Tibial artery (tissue), 4 donors: ENCODE results near the gene CDC42EP4.

Source experiments
- DNase-seq, 2 donors: peaks; one replicate each; pipeline ENCODE4 v3.0.0-alpha.2; 2019
- H3K27ac ChIP-seq, 2 donors: fragments of 200-600 bp; sonication (generic) in 1 of 2; 1 replicate in 1 of 2; 2 replicates in 1 of 2; pipeline ENCODE4 v1.5.1; 2018 to 2019; ENCODE audit warnings: mild to moderate bottlenecking in 1 of 2
- H3K27me3 ChIP-seq, 2 donors: fragments of 200-600 bp; sonication (generic) in 1 of 2; one replicate each; pipeline versions ENCODE4 v1.5.1 to v1.6.0; 2016 to 2019
- H3K36me3 ChIP-seq, 3 donors: fragments of 200-600 bp; sonication (generic) in 2 of 3; one replicate each; pipeline ENCODE4 v1.5.1; 2016 to 2019; ENCODE audit warnings: mild to moderate bottlenecking in 2 of 3
- H3K4me1 ChIP-seq, 4 donors: fragments of 200-600 bp; sonication (generic) in 2 of 4; 1 replicate in 3 of 4; 2 replicates in 1 of 4; pipeline ENCODE4 v1.5.1; 2016 to 2019
- H3K4me3 ChIP-seq, 2 donors: fragments of 200-600 bp; sonication (generic) in 1 of 2; 1 replicate in 1 of 2; 2 replicates in 1 of 2; pipeline ENCODE4 v1.5.1; 2018 to 2019; ENCODE audit warnings: mild to moderate bottlenecking in 2 of 2
- H3K9me3 ChIP-seq, 3 donors: fragments of 200-600 bp; sonication (generic) in 1 of 3; one replicate each; pipeline ENCODE4 v1.5.1; 2016 to 2019
- intact Hi-C: fragments of 100-400 bp; cut with DNase I; formaldehyde crosslinking; loops from one replicate; pipeline ENCODE4 v1.15.0; 2023; ENCODE audit warnings: low total_unique reads
- TF ChIP-seq, protein P1 (sequence below), 2 experiments: fragments of 200-600 bp in 1 of 2; fragments of 450-650 bp in 1 of 2; IDR thresholded peaks; one replicate each; pipeline ENCODE4 v1.5.1; 2017 to 2019; ENCODE audit warnings: antibody characterized with exemption in 2 of 2, mild to moderate bottlenecking in 1 of 2, moderate library complexity in 1 of 2

The CDC42EP4 gene

DNA sequence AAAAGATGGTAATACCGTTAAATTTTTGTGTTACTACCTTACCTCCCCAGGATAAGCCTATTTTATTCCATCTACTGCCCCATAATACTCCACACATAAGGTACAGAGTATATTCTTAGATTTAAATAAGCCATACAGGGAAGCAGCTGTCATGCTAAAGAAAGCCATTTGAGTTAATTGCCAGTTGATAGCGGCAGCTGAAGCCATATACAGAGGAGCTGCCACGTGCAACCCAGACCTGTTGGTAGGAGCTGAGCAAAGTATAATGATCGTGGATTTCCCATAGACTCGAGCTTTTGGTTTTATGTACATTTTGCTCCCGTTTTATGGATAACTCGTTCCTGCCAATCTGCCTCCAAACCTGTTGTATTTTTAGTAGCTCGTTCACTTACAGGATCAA, 62.1 kb downstream of the CDC42EP4 start:
- no peaks in the 10 kb centered on the region for H3K27me3 ChIP-seq
- intact Hi-C loops, result no loop called here

GRCh38 chr17:73248532-73248931, 63.3 kb downstream of the CDC42EP4 start:
- no peak overlapping the region for H3K27ac ChIP-seq
- TF ChIP-seq, protein P1, sequence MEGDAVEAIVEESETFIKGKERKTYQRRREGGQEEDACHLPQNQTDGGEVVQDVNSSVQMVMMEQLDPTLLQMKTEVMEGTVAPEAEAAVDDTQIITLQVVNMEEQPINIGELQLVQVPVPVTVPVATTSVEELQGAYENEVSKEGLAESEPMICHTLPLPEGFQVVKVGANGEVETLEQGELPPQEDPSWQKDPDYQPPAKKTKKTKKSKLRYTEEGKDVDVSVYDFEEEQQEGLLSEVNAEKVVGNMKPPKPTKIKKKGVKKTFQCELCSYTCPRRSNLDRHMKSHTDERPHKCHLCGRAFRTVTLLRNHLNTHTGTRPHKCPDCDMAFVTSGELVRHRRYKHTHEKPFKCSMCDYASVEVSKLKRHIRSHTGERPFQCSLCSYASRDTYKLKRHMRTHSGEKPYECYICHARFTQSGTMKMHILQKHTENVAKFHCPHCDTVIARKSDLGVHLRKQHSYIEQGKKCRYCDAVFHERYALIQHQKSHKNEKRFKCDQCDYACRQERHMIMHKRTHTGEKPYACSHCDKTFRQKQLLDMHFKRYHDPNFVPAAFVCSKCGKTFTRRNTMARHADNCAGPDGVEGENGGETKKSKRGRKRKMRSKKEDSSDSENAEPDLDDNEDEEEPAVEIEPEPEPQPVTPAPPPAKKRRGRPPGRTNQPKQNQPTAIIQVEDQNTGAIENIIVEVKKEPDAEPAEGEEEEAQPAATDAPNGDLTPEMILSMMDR (IDR thresholded peaks at IDR 0.05), result no peak
- no peaks in the 10 kb centered on the region for H3K9me3 ChIP-seq
- peaks cover 18 to 42% (median 25%) of the 10 kb centered on the region in 3 donors for H3K36me3 ChIP-seq
- no peak overlapping the region for H3K4me3 ChIP-seq
- no peaks in the 10 kb centered on the region for H3K4me1 ChIP-seq
- no peaks in the 10 kb centered on the region for H3K27me3 ChIP-seq
- DNase-seq, result no peak
- intact Hi-C loops, result no loop called here

More for the DNA sequence above, 62.1 kb downstream of the CDC42EP4 start:
- no peak for DNase-seq
- Histone ChIP-seq H3K4me1 (no peaks in the 10 kb centered on the region), H3K27ac (no peak overlapping the region), H3K9me3 (no peaks in the 10 kb centered on the region), H3K36me3 (peaks cover 12 to 35% (median 17%) of the 10 kb centered on the region in 3 donors), H3K4me3 (no peak overlapping the region)
- TF ChIP-seq, protein P1 (IDR thresholded peaks at IDR 0.05), result no peak

DNA sequence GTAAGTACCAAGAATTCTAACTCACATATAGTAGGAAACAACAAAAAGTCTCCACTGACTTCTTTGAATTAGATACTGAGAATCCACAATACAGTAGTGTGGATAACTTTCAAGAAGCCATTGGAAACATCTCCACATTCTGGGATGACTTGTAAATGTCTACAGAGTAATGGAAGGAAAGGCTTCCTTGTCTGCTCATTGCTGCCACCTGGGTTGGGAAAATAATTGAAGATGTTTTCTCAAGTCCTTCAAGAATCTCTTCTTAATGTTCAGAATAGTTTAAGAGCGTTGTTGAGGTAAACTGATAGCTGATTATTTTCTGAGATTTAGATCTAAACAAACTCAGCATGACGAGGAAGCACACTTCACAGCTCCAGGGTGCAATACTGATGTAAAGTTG, 64.1 kb downstream of the CDC42EP4 start:
- Histone ChIP-seq H3K36me3 (peaks cover 23 to 49% (median 28%) of the 10 kb centered on the region in 3 donors), H3K27ac (no peak overlapping the region), H3K4me3 (no peak overlapping the region), H3K27me3 (no peaks in the 10 kb centered on the region), H3K9me3 (no peaks in the 10 kb centered on the region), H3K4me1 (no peaks in the 10 kb centered on the region)
- intact Hi-C loops, result no loop called here
- TF ChIP-seq, protein P1 (IDR thresholded peaks at IDR 0.05), result no peak
- DNase-seq, result no peak

- no peak overlapping the region for H3K27ac ChIP-seq
- TF ChIP-seq, protein P1 (IDR thresholded peaks at IDR 0.05), result no peak
- intact Hi-C loops, result no loop called here
- peaks cover 15 to 56% (median 41%) of the 10 kb centered on the region in 3 donors for H3K36me3 ChIP-seq
- peaks cover 0 to 20% (median 3%) of the 10 kb centered on the region in 4 donors for H3K4me1 ChIP-seq
- no peak overlapping the region for H3K4me3 ChIP-seq
- H3K27me3 ChIP-seq, result no peaks in the 10 kb centered on the region
- H3K9me3 ChIP-seq, result no peaks in the 10 kb centered on the region
- DNase-seq, result no peak
Measured at GRCh38 chr17:73240561-73240960, 71.2 kb downstream of the CDC42EP4 start.

GRCh38 chr17:73237714-73238113, 74.1 kb downstream of the CDC42EP4 start:
- Histone ChIP-seq H3K4me1 (peaks cover 0 to 33% (median 9%) of the 10 kb centered on the region in 4 donors), H3K27me3 (no peaks in the 10 kb centered on the region), H3K9me3 (no peaks in the 10 kb centered on the region), H3K27ac (no peak overlapping the region), H3K36me3 (peaks cover 4 to 43% (median 21%) of the 10 kb centered on the region in 3 donors), H3K4me3 (no peak overlapping the region)
- TF ChIP-seq, protein P1 (IDR thresholded peaks at IDR 0.05), result no peak
- intact Hi-C loops, result no loop called here
- DNase-seq, result no peak

DNA sequence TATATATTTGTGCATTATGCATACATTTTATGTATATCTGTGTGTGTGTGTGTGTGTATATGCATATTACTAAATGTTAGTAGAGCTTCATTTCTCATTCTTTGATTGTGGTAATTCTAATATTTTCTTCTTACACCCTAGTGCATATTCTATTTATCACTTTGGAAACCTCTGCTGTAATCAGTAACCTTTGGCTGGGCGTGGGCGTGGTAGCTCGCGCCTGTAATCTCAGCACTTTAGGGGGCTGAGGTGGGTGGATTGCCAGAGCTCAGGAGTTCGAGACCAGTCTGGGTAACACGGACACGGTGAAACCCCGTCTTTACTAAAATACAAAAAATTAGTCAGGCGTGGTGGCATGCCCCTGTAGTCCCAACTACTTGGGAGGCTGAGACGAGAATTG, 77.1 kb downstream of the CDC42EP4 start:
- intact Hi-C loops, result loop anchor here (5.0 kb wide), 1 partner anchor 37 kb away; no protein-coding TSS in a partner anchor
- TF ChIP-seq, protein P1 (IDR thresholded peaks at IDR 0.05), result no peak
- no peak overlapping the region for H3K4me3 ChIP-seq
- no peaks in the 10 kb centered on the region for H3K9me3 ChIP-seq
- no peak overlapping the region for H3K27ac ChIP-seq
- peaks cover 4 to 21% (median 6%) of the 10 kb centered on the region in 3 donors for H3K36me3 ChIP-seq
- peaks cover 0 to 49% (median 16%) of the 10 kb centered on the region in 4 donors for H3K4me1 ChIP-seq
- no peak for DNase-seq
- H3K27me3 ChIP-seq, result no peaks in the 10 kb centered on the region
